ENCODE data around the gene SLC6A2. TPM values are rescaled to one million over a fixed set of nuclear protein-coding genes. Genes with fewer than 3 reads are reported as not detected.

Gene SLC6A2
- total RNA-seq, 4 donors from 2014 or later, result 0.32 TPM; not detected in 3

- in situ Hi-C loops (cut with MboI; ENCODE audit: low pct_ligation_motif_present in 1 of 4, low pct_unique_long_range_greater_than_20kb in 1 of 4, low sequenced_read_pairs in 3 of 4) (no loop called here), intact Hi-C loops (cut with DNase I; ENCODE audit: low total_unique reads) (no loop called here)
- TF ChIP-seq POLR2A (IDR thresholded peaks at IDR 0.05), result no peak
- TF ChIP-seq CTCF (IDR thresholded peaks at IDR 0.05), result no peak
- TF ChIP-seq EP300 (IDR thresholded peaks at IDR 0.05; ENCODE audit: low read depth), result no peak
- TF ChIP-seq POLR2AphosphoS5 (IDR thresholded peaks at IDR 0.05), result no peak
- no peak overlapping the region for H3K4me3 ChIP-seq
- no peaks in the 10 kb centered on the region for H3K4me1 ChIP-seq
- no peaks in the 10 kb centered on the region for H3K36me3 ChIP-seq
- no peak overlapping the region for H3K27ac ChIP-seq
- DNase-seq, result no peak
- H3K9me3 ChIP-seq, result no peaks in the 10 kb centered on the region
- no peaks in the 10 kb centered on the region for H3K27me3 ChIP-seq
These were observed 23.5 kb upstream of the SLC6A2 start for GRCh38 chr16:55632259-55632658.

- no peaks in the 10 kb centered on the region for H3K36me3 ChIP-seq
- no peaks in the 10 kb centered on the region for H3K9me3 ChIP-seq
- in situ Hi-C loops (cut with MboI; ENCODE audit: low pct_ligation_motif_present in 1 of 4, low pct_unique_long_range_greater_than_20kb in 1 of 4, low sequenced_read_pairs in 3 of 4), result no loop called here
- H3K27me3 ChIP-seq, result no peaks in the 10 kb centered on the region
- no peak for DNase-seq
- intact Hi-C loops (cut with DNase I; ENCODE audit: low total_unique reads), result no loop called here
- no peak for TF ChIP-seq CTCF (IDR thresholded peaks at IDR 0.05)
- no peak for TF ChIP-seq POLR2A (IDR thresholded peaks at IDR 0.05)
- no peak for TF ChIP-seq EP300 (IDR thresholded peaks at IDR 0.05; ENCODE audit: low read depth)
- no peak for TF ChIP-seq POLR2AphosphoS5 (IDR thresholded peaks at IDR 0.05)
- no peak overlapping the region for H3K4me3 ChIP-seq
- no peak overlapping the region for H3K27ac ChIP-seq
- H3K4me1 ChIP-seq, result no peaks in the 10 kb centered on the region
These were observed 21.6 kb upstream of the SLC6A2 start for GRCh38 chr16:55634193-55634592.

- WGBS, 2 donors (ENCODE audit: low coverage in 1 of 2), result 91 to 100% methylated on average over 3 to 5 of the region's 5 CpGs
- in situ Hi-C loops (cut with MboI; ENCODE audit: low pct_ligation_motif_present in 1 of 4, low pct_unique_long_range_greater_than_20kb in 1 of 4, low sequenced_read_pairs in 3 of 4), result no loop called here
These were observed 17.5 kb upstream of the SLC6A2 start for GRCh38 chr16:55638256-55638655.

GRCh38 chr16:55640701-55641327 lies 15.0 kb upstream of the SLC6A2 start:
- intact Hi-C loops (cut with DNase I; ENCODE audit: low total_unique reads) (no loop called here), in situ Hi-C loops (cut with MboI; ENCODE audit: low pct_ligation_motif_present in 1 of 4, low pct_unique_long_range_greater_than_20kb in 1 of 4, low sequenced_read_pairs in 3 of 4) (no loop called here)
- DNase-seq, result no peak
- Histone ChIP-seq H3K9me3 (no peaks in the 10 kb centered on the region), H3K36me3 (no peaks in the 10 kb centered on the region), H3K4me1 (no peaks in the 10 kb centered on the region), H3K27me3 (no peaks in the 10 kb centered on the region), H3K4me3 (no peak overlapping the region), H3K27ac (no peak overlapping the region)
- WGBS, 2 donors (ENCODE audit: low coverage in 1 of 2), result 63 to 83% methylated on average over 3 to 9 of the region's 9 CpGs
- TF ChIP-seq EP300 (IDR thresholded peaks at IDR 0.05; ENCODE audit: low read depth) (no peak), POLR2A (IDR thresholded peaks at IDR 0.05) (no peak), POLR2AphosphoS5 (IDR thresholded peaks at IDR 0.05) (no peak), CTCF (IDR thresholded peaks at IDR 0.05) (no peak)

More at GRCh38 chr16:55638256-55638655, 17.5 kb upstream of the SLC6A2 start:
- H3K9me3 ChIP-seq, result no peaks in the 10 kb centered on the region
- H3K27me3 ChIP-seq, result no peaks in the 10 kb centered on the region
- TF ChIP-seq EP300 (IDR thresholded peaks at IDR 0.05; ENCODE audit: low read depth) (no peak), CTCF (IDR thresholded peaks at IDR 0.05) (no peak), POLR2A (IDR thresholded peaks at IDR 0.05) (no peak), POLR2AphosphoS5 (IDR thresholded peaks at IDR 0.05) (no peak)
- intact Hi-C loops (cut with DNase I; ENCODE audit: low total_unique reads), result no loop called here
- DNase-seq, result no peak
- H3K4me1 ChIP-seq, result no peaks in the 10 kb centered on the region
- no peak overlapping the region for H3K4me3 ChIP-seq
- no peaks in the 10 kb centered on the region for H3K36me3 ChIP-seq
- no peak overlapping the region for H3K27ac ChIP-seq

All from transverse colon (tissue), 4 donors.